Measurements from ENCODE around the gene EPHA5. TPM values are rescaled to one million over a fixed set of nuclear protein-coding genes. Genes with fewer than 3 reads are reported as not detected.

EPHA5 gene
- total RNA-seq, 1 experiment from 2014 or later: 0.04 TPM

DNA sequence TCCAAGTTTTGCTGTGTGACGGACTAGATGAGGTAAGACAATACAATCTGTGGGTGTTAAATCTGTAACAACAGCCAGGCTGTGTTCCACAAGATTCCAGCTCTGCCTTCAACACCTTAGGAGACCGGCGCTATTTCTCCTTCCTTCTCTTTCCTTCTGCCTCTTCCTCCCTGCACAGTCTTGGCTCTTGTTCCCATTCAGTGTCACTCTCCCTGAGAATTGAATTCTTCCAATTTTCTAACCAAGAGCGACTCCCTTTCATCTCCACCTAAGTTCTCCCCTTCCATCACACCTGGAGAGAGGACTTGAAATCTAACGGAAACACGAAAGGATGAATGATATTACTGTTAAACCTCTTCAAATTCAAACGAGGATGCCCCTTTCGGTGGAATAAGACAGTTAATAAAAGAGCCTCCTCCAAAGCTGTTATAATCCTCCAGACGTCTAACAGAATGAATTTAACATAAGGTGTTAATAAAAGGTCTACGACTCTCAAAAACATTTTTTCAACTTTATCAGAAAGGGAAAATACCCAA lies 2.7 kb downstream of the EPHA5 start (continued):
- TF ChIP-seq, protein P1, sequence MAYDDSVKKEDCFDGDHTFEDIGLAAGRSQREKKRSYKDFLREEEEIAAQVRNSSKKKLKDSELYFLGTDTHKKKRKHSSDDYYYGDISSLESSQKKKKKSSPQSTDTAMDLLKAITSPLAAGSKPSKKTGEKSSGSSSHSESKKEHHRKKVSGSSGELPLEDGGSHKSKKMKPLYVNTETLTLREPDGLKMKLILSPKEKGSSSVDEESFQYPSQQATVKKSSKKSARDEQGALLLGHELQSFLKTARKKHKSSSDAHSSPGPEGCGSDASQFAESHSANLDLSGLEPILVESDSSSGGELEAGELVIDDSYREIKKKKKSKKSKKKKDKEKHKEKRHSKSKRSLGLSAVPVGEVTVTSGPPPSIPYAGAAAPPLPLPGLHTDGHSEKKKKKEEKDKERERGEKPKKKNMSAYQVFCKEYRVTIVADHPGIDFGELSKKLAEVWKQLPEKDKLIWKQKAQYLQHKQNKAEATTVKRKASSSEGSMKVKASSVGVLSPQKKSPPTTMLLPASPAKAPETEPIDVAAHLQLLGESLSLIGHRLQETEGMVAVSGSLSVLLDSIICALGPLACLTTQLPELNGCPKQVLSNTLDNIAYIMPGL (CRISPR knock-in tag; IDR thresholded peaks at IDR 0.05): no peak
- TF ChIP-seq ZNF263 (CRISPR knock-in tag; IDR thresholded peaks at IDR 0.05; ENCODE audit: low read depth): no peak
- no peak for TF ChIP-seq MYBL2 (CRISPR knock-in tag; IDR thresholded peaks at IDR 0.05)
- TF ChIP-seq ESRRA (CRISPR knock-in tag; IDR thresholded peaks at IDR 0.05; ENCODE audit: borderline replicate concordance): no peak
- no peak for TF ChIP-seq ERG (CRISPR knock-in tag; IDR thresholded peaks at IDR 0.05)
- TF ChIP-seq JAZF1 (CRISPR knock-in tag; IDR thresholded peaks at IDR 0.05): no peak
- TF ChIP-seq FOXP1 (CRISPR knock-in tag; IDR thresholded peaks at IDR 0.05; ENCODE audit: borderline replicate concordance): no peak

- peaks cover 53% of the 10 kb centered on the region for H3K27me3 Mint-ChIP-seq (ENCODE audit: low read depth)
- ChIA-PET POLR2A (no interaction called here), CTCF (interaction anchor here (1.1 kb wide), 1 partner anchor 33 kb away, joined by 3 read pairs; no protein-coding TSS in a partner anchor)
- ATAC-seq (no peak), DNase-seq (ENCODE audit: low spot score) (no peak)
- no peak for TF ChIP-seq ZNF219 (CRISPR knock-in tag; IDR thresholded peaks at IDR 0.05; ENCODE audit: borderline replicate concordance)
- no peak for TF ChIP-seq NFE2L1 (CRISPR knock-in tag; IDR thresholded peaks at IDR 0.05)
- no peak for TF ChIP-seq JAZF1 (CRISPR knock-in tag; IDR thresholded peaks at IDR 0.05)
- TF ChIP-seq, protein P2, sequence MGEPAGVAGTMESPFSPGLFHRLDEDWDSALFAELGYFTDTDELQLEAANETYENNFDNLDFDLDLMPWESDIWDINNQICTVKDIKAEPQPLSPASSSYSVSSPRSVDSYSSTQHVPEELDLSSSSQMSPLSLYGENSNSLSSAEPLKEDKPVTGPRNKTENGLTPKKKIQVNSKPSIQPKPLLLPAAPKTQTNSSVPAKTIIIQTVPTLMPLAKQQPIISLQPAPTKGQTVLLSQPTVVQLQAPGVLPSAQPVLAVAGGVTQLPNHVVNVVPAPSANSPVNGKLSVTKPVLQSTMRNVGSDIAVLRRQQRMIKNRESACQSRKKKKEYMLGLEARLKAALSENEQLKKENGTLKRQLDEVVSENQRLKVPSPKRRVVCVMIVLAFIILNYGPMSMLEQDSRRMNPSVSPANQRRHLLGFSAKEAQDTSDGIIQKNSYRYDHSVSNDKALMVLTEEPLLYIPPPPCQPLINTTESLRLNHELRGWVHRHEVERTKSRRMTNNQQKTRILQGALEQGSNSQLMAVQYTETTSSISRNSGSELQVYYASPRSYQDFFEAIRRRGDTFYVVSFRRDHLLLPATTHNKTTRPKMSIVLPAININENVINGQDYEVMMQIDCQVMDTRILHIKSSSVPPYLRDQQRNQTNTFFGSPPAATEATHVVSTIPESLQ (CRISPR knock-in tag; IDR thresholded peaks at IDR 0.05): no peak
- TF ChIP-seq, protein P3, sequence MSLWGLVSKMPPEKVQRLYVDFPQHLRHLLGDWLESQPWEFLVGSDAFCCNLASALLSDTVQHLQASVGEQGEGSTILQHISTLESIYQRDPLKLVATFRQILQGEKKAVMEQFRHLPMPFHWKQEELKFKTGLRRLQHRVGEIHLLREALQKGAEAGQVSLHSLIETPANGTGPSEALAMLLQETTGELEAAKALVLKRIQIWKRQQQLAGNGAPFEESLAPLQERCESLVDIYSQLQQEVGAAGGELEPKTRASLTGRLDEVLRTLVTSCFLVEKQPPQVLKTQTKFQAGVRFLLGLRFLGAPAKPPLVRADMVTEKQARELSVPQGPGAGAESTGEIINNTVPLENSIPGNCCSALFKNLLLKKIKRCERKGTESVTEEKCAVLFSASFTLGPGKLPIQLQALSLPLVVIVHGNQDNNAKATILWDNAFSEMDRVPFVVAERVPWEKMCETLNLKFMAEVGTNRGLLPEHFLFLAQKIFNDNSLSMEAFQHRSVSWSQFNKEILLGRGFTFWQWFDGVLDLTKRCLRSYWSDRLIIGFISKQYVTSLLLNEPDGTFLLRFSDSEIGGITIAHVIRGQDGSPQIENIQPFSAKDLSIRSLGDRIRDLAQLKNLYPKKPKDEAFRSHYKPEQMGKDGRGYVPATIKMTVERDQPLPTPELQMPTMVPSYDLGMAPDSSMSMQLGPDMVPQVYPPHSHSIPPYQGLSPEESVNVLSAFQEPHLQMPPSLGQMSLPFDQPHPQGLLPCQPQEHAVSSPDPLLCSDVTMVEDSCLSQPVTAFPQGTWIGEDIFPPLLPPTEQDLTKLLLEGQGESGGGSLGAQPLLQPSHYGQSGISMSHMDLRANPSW (CRISPR knock-in tag; conservative IDR thresholded peaks at IDR 0.05; ENCODE audit: low read depth): no peak
- TF ChIP-seq SMAD3 (CRISPR knock-in tag; IDR thresholded peaks at IDR 0.05; ENCODE audit: borderline replicate concordance): no peak
- TF ChIP-seq PRDM15 (CRISPR knock-in tag; IDR thresholded peaks at IDR 0.05): no peak
- TF ChIP-seq, protein P4, sequence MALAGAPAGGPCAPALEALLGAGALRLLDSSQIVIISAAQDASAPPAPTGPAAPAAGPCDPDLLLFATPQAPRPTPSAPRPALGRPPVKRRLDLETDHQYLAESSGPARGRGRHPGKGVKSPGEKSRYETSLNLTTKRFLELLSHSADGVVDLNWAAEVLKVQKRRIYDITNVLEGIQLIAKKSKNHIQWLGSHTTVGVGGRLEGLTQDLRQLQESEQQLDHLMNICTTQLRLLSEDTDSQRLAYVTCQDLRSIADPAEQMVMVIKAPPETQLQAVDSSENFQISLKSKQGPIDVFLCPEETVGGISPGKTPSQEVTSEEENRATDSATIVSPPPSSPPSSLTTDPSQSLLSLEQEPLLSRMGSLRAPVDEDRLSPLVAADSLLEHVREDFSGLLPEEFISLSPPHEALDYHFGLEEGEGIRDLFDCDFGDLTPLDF (CRISPR knock-in tag; IDR thresholded peaks at IDR 0.05): no peak
- TF ChIP-seq SOX15 (CRISPR knock-in tag; IDR thresholded peaks at IDR 0.05): no peak
- no peak for TF ChIP-seq FOXJ3 (CRISPR knock-in tag; IDR thresholded peaks at IDR 0.05; ENCODE audit: borderline replicate concordance)
- TF ChIP-seq, protein P5, sequence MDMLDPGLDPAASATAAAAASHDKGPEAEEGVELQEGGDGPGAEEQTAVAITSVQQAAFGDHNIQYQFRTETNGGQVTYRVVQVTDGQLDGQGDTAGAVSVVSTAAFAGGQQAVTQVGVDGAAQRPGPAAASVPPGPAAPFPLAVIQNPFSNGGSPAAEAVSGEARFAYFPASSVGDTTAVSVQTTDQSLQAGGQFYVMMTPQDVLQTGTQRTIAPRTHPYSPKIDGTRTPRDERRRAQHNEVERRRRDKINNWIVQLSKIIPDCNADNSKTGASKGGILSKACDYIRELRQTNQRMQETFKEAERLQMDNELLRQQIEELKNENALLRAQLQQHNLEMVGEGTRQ (CRISPR knock-in tag; IDR thresholded peaks at IDR 0.05): no peak
- no peak for TF ChIP-seq JUN (CRISPR knock-in tag; IDR thresholded peaks at IDR 0.05)
- H3K36me3 Mint-ChIP-seq: no peaks in the 10 kb centered on the region
- H3K27ac Mint-ChIP-seq: no peak overlapping the region
- H3K9me3 Mint-ChIP-seq: no peaks in the 10 kb centered on the region
- H3K4me3 Mint-ChIP-seq: no peak overlapping the region
- H3K4me1 Mint-ChIP-seq: peaks cover 58% of the 10 kb centered on the region
Observed at GRCh38 chr4:65665771-65666523, 4.3 kb downstream of the EPHA5 start.

All from WTC11 (cell line).